IMR-90 (cell line): ENCODE measurements around the gene PRR29. TPM values are rescaled to one million over a fixed set of nuclear protein-coding genes. Genes with fewer than 3 reads are reported as not detected.

Source experiments
- ATAC-seq: fragments of 200-7000 bp; cut with Tn5 transposase; 2 replicates; pipeline ENCODE4 v1.9.1; 2020; ENCODE audit warnings: low read depth, mild to moderate bottlenecking, moderate library complexity
- BruUV-seq: library from RNA; stranded (reverse); fragments of 400-500 nt; replicated peaks from 2 replicates; lab custom pipeline; 2021; lab: Mats Ljungman, UMichigan
- CTCF ChIA-PET: fragments of 300-600 bp; formaldehyde crosslinking; extraction: SDS; loops from one replicate; lab custom pipeline; 2021; ENCODE audit warnings: antibody characterized with exemption; lab: Yijun Ruan, JAX
- POLR2A ChIA-PET: fragments of 300-600 bp; sonication (Branson Sonifier 250); formaldehyde crosslinking; loops from one replicate; lab custom pipeline; 2022; ENCODE audit warnings: antibody characterized with exemption; ENCODE audit not compliant: unreplicated experiment; lab: Charles Lee
- DNase-seq: peaks from one replicate; pipeline ENCODE4 v3.0.0; 2013
- H2AFZ ChIP-seq: replicated peaks from 2 replicates; pipeline ENCODE3; 2013; ENCODE audit warnings: low read length, mild to moderate bottlenecking; ENCODE audit not compliant: poor library complexity
- H2AK5ac ChIP-seq: 2 replicates; pipeline ENCODE4 v1.6.1; 2013; ENCODE audit warnings: low read depth, low read length, inconsistent platforms
- H2AK9ac ChIP-seq: replicated peaks from 2 replicates; pipeline ENCODE3; 2013; ENCODE audit warnings: mild to moderate bottlenecking, low read depth, low read length, moderate library complexity; ENCODE audit not compliant: poor library complexity
- H2BK120ac ChIP-seq: 2 replicates; pipeline ENCODE4 v1.6.1; 2013; ENCODE audit warnings: low read depth, low read length, inconsistent platforms
- H2BK15ac ChIP-seq: 3 replicates; pipeline ENCODE4 v1.6.1; 2013; ENCODE audit warnings: low read depth, low read length, inconsistent platforms
- H2BK20ac ChIP-seq: 2 replicates; pipeline ENCODE4 v1.6.1; 2013; ENCODE audit warnings: low read depth, mild to moderate bottlenecking, inconsistent platforms, low read length, moderate library complexity
- H2BK5ac ChIP-seq: 2 replicates; pipeline ENCODE4 v1.6.1; 2013; ENCODE audit warnings: mild to moderate bottlenecking, low read depth, low read length, inconsistent platforms; ENCODE audit not compliant: poor library complexity, severe bottlenecking
- H3K14ac ChIP-seq: replicated peaks from 2 replicates; pipeline ENCODE4 v1.6.1; 2013; ENCODE audit warnings: low read depth, low read length, inconsistent platforms
- H3K18ac ChIP-seq: 2 replicates; pipeline ENCODE4 v1.6.1; 2013; ENCODE audit warnings: low read depth, low read length, control low read depth
- H3K23ac ChIP-seq: 2 replicates; pipeline ENCODE4 v1.6.1; 2013; ENCODE audit warnings: low read depth, low read length, inconsistent platforms
- H3K27ac ChIP-seq: 2 replicates; pipeline ENCODE4 v1.5.1; 2013; ENCODE audit warnings: mild to moderate bottlenecking, control low read depth, low read length; ENCODE audit not compliant: insufficient read depth
- H3K27me3 ChIP-seq: 2 replicates; pipeline ENCODE4 v1.6.1; 2013; ENCODE audit warnings: low read length; ENCODE audit not compliant: control insufficient read depth, insufficient read depth
- H3K36me3 ChIP-seq: 2 replicates; pipeline ENCODE4 v1.6.1; 2013; ENCODE audit warnings: low read length, mixed read lengths; ENCODE audit not compliant: control insufficient read depth, insufficient read depth
- H3K4ac ChIP-seq: 2 replicates; pipeline ENCODE4 v1.6.1; 2013; ENCODE audit warnings: low read depth, low read length, inconsistent platforms
- H3K4me1 ChIP-seq: 2 replicates; pipeline ENCODE4 v1.6.1; 2013; ENCODE audit warnings: low read length, mixed read lengths; ENCODE audit not compliant: control insufficient read depth, insufficient read depth
- H3K4me2 ChIP-seq: 2 replicates; pipeline ENCODE4 v1.6.1; 2013; ENCODE audit warnings: low read depth, mild to moderate bottlenecking, control low read depth, low read length, moderate library complexity
- H3K4me3 ChIP-seq: 2 replicates; pipeline ENCODE4 v1.5.1; 2013; ENCODE audit warnings: low read depth, mild to moderate bottlenecking, control low read depth, low read length, moderate library complexity; ENCODE audit not compliant: insufficient read depth
- H3K56ac ChIP-seq: 2 replicates; pipeline ENCODE4 v1.6.1; 2013; ENCODE audit warnings: low read length, inconsistent platforms; ENCODE audit not compliant: insufficient read depth; ENCODE audit errors: extremely low read depth
- H3K79me1 ChIP-seq, 2 experiments: 2 replicates each; pipeline ENCODE4 v1.6.1; 2013; ENCODE audit warnings: low read length in 2 of 2, inconsistent platforms in 1 of 2, low read depth in 1 of 2
- H3K9ac ChIP-seq: 2 replicates; pipeline ENCODE4 v1.6.1; 2013; ENCODE audit warnings: low read depth, low read length, control low read depth
- H3K9me1 ChIP-seq: 2 replicates; pipeline ENCODE4 v1.6.1; 2013; ENCODE audit warnings: low read length, inconsistent platforms; ENCODE audit not compliant: insufficient read depth
- H3K9me3 ChIP-seq: 2 replicates; pipeline ENCODE4 v1.6.1; 2013; ENCODE audit warnings: low read length; ENCODE audit not compliant: control insufficient read depth, insufficient read depth
- H4K20me1 ChIP-seq: 2 replicates; pipeline ENCODE4 v1.6.1; 2013; ENCODE audit warnings: low read length, inconsistent platforms; ENCODE audit not compliant: insufficient read depth
- H4K5ac ChIP-seq: 2 replicates; pipeline ENCODE4 v1.6.1; 2013; ENCODE audit warnings: mild to moderate bottlenecking, low read depth, low read length, control low read depth
- H4K8ac ChIP-seq, 2 experiments: 2 replicates each; pipeline ENCODE4 v1.6.1; 2013; ENCODE audit warnings: low read depth in 2 of 2, low read length in 2 of 2, control low read depth in 1 of 2, inconsistent platforms in 1 of 2
- H4K91ac ChIP-seq: 2 replicates; pipeline ENCODE4 v1.6.1; 2013; ENCODE audit warnings: low read depth, low read length, inconsistent platforms; ENCODE audit not compliant: insufficient read depth
- CHD1 ChIP-seq: IDR thresholded peaks from 2 replicates; pipeline ENCODE4 v1.6.1; 2012; ENCODE audit warnings: low read depth, low read length, improper control_type of control experiment
- NFE2L2 ChIP-seq: fragments of 150-350 bp; IDR thresholded peaks from 2 replicates; pipeline ENCODE4 v1.6.1; 2016; ENCODE audit warnings: low read depth, mild to moderate bottlenecking, low read length
- SMC3 ChIP-seq: fragments of 150-350 bp; IDR thresholded peaks from 2 replicates; pipeline ENCODE4 v1.6.1; 2016; ENCODE audit warnings: low read depth, mild to moderate bottlenecking, antibody characterized with exemption, low read length, moderate library complexity
- WGBS, 2 experiments: methylation state at CpG; one replicate each; pipeline versions ENCODE4 v1.1.5 to v1.1.7; 2013; ENCODE audit warnings: missing lambda C conversion rate in 2 of 2; ENCODE audit not compliant: insufficient read length in 1 of 2; ENCODE audit errors: extremely low coverage in 2 of 2; 5-methylcytosine and 5-hydroxymethylcytosine counted together
- dilution Hi-C: fragments of 300-500 bp; cut with HindIII; formaldehyde crosslinking; loops from one replicate; pipeline ENCODE4 v1.14.3; 2018; ENCODE audit warnings: low sequenced_read_pairs; ENCODE audit not compliant: unreplicated experiment
- in situ Hi-C: fragments of 300-500 bp; cut with MboI; formaldehyde crosslinking; loops from 3 replicates; pipeline ENCODE4 v1.14.3; 2019; ENCODE audit warnings: low sequenced_read_pairs, inconsistent platforms, mixed read lengths
- intact Hi-C: fragments of 100-400 bp; cut with micrococcal nuclease; formaldehyde crosslinking; loops from 2 replicates; pipeline ENCODE4 v1.10.0; 2022
- polyA plus RNA-seq, 3 experiments: library from polyadenylated mRNA; depleted of rRNA; stranded (reverse); fragments of >200 nt; gene quantifications; 2 replicates each; pipeline ENCODE4 v1.2.3, GENCODE V29; 2012; ENCODE audit warnings: low replicate concordance in 1 of 3
- total RNA-seq: library from RNA; depleted of rRNA; stranded (reverse); fragments of >200 nt; gene quantifications from 2 replicates; pipeline ENCODE4 v1.2.3, GENCODE V29; 2012
- TF ChIP-seq, protein P1 (sequence below): conservative IDR thresholded peaks from 2 replicates; pipeline ENCODE4 v1.5.1; 2012; ENCODE audit warnings: mild to moderate bottlenecking, low read depth, low read length, improper control_type of control experiment
- TF ChIP-seq, protein P2 (sequence below): fragments of 150-350 bp; IDR thresholded peaks from 2 replicates; pipeline ENCODE4 v1.6.1; 2016; ENCODE audit warnings: low read depth, mild to moderate bottlenecking, low read length, moderate library complexity, borderline replicate concordance

The PRR29 gene
- total and polyA plus RNA-seq, 2 of the 4 experiments (the other 2 are of a cell fraction), result under 0.01 to 0.17 TPM

DNA sequence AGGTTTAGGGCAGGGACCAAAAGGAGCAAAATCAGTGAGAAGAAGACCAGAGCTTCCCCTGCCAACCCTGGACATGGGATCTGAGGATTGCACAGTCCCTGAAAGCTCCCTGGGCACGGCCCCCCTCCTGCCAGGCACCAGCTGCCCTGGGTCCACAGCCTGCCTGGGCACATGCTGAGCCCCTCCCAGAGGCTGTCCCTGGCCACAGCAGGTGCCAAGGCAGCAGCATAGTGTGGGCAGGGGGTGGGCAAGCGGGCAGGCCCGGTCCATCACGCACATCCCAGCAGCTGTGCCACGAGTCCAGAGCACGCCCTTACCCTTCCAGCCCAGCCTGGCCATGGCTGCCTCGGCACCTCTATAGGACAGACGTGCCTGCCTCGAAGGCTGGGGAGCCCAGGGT is 38.1 kb upstream of the PRR29 start:
- no peak overlapping the region for H4K91ac ChIP-seq
- H2BK120ac ChIP-seq, result no peak overlapping the region
- no peaks in the 10 kb centered on the region for H3K9me3 ChIP-seq
- no peak overlapping the region for H3K4me3 ChIP-seq
- peaks cover 20% of the 10 kb centered on the region; the same call in 1 of the 2 replicates for H3K27me3 ChIP-seq
- ChIA-PET POLR2A (no interaction called here), CTCF (no interaction called here)
- no peak overlapping the region for H3K18ac ChIP-seq
- H2AK5ac ChIP-seq, result no peak overlapping the region
- no peak overlapping the region for H2AFZ ChIP-seq
- H3K27ac ChIP-seq, result no peak overlapping the region
- H2AK9ac ChIP-seq, result peak overlapping the region; percentile 26
- no peak for TF ChIP-seq SMC3
- TF ChIP-seq, protein P1, sequence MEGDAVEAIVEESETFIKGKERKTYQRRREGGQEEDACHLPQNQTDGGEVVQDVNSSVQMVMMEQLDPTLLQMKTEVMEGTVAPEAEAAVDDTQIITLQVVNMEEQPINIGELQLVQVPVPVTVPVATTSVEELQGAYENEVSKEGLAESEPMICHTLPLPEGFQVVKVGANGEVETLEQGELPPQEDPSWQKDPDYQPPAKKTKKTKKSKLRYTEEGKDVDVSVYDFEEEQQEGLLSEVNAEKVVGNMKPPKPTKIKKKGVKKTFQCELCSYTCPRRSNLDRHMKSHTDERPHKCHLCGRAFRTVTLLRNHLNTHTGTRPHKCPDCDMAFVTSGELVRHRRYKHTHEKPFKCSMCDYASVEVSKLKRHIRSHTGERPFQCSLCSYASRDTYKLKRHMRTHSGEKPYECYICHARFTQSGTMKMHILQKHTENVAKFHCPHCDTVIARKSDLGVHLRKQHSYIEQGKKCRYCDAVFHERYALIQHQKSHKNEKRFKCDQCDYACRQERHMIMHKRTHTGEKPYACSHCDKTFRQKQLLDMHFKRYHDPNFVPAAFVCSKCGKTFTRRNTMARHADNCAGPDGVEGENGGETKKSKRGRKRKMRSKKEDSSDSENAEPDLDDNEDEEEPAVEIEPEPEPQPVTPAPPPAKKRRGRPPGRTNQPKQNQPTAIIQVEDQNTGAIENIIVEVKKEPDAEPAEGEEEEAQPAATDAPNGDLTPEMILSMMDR, result no peak
- TF ChIP-seq, protein P2, sequence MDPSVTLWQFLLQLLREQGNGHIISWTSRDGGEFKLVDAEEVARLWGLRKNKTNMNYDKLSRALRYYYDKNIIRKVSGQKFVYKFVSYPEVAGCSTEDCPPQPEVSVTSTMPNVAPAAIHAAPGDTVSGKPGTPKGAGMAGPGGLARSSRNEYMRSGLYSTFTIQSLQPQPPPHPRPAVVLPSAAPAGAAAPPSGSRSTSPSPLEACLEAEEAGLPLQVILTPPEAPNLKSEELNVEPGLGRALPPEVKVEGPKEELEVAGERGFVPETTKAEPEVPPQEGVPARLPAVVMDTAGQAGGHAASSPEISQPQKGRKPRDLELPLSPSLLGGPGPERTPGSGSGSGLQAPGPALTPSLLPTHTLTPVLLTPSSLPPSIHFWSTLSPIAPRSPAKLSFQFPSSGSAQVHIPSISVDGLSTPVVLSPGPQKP, result no peak
- TF ChIP-seq NFE2L2, result no peak
- TF ChIP-seq CHD1, result no peak
- 0 out of 2 replicates have a peak, but pooled peaks cover 2% of the 10 kb centered on the region for H3K4me1 ChIP-seq
- ATAC-seq (no peak), DNase-seq (no peak)
- dilution Hi-C loops (no loop called here), in situ Hi-C loops (no loop called here), intact Hi-C loops (no loop called here)
- no peak overlapping the region for H2BK15ac ChIP-seq
- no peak overlapping the region for H2BK20ac ChIP-seq
- 71% methylated on average over 5 of the region's 9 CpGs; no CpG with 5 or more reads in 1 of the 2 experiments for WGBS, 2 experiments
- no TSS peak for BruUV-seq
- H4K8ac ChIP-seq, result no peak overlapping the region
- peaks cover 7% of the 10 kb centered on the region for H3K9me1 ChIP-seq
- no peak overlapping the region for H3K9ac ChIP-seq
- H4K20me1 ChIP-seq, result no peaks in the 10 kb centered on the region; the same call in 1 of the 2 replicates
- no peak overlapping the region for H3K4ac ChIP-seq
- no peak overlapping the region for H3K56ac ChIP-seq
- H4K5ac ChIP-seq, result no peak overlapping the region
- H3K4me2 ChIP-seq, result no peak overlapping the region
- H3K36me3 ChIP-seq, result no peaks in the 10 kb centered on the region
- H3K14ac ChIP-seq, result no peak overlapping the region
- H3K79me1 ChIP-seq, result no peaks in the 10 kb centered on the region
- H2BK5ac ChIP-seq, result no peak overlapping the region
- H3K23ac ChIP-seq, result no peak overlapping the region
